ENCODE data around the gene POLR1B. TPM values are rescaled to one million over a fixed set of nuclear protein-coding genes. Genes with fewer than 3 reads are reported as not detected.
A peak's percentile ranks its signal among the peaks of the same experiment; 100 is the strongest.

The POLR1B gene
- total and polyA plus RNA-seq, 3 donors from 2014 or later = 26.9 to 59.2 (median 29.8) TPM

- H3K27me3 ChIP-seq = no peaks in the 10 kb centered on the region
- TF ChIP-seq, protein P1, sequence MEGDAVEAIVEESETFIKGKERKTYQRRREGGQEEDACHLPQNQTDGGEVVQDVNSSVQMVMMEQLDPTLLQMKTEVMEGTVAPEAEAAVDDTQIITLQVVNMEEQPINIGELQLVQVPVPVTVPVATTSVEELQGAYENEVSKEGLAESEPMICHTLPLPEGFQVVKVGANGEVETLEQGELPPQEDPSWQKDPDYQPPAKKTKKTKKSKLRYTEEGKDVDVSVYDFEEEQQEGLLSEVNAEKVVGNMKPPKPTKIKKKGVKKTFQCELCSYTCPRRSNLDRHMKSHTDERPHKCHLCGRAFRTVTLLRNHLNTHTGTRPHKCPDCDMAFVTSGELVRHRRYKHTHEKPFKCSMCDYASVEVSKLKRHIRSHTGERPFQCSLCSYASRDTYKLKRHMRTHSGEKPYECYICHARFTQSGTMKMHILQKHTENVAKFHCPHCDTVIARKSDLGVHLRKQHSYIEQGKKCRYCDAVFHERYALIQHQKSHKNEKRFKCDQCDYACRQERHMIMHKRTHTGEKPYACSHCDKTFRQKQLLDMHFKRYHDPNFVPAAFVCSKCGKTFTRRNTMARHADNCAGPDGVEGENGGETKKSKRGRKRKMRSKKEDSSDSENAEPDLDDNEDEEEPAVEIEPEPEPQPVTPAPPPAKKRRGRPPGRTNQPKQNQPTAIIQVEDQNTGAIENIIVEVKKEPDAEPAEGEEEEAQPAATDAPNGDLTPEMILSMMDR (IDR thresholded peaks at IDR 0.05) = no peak
- no peak for TF ChIP-seq POLR2A (IDR thresholded peaks at IDR 0.05)
- intact Hi-C loops (cut with DNase I; ENCODE audit: low total_unique reads) = no loop called here
- peaks cover 4% of the 10 kb centered on the region for H3K4me1 ChIP-seq
- no peaks in the 10 kb centered on the region for H3K9me3 ChIP-seq
- no peak overlapping the region for H3K4me3 ChIP-seq
- no peak overlapping the region for H3K27ac ChIP-seq
- WGBS, 2 donors = 39 to 44% methylated on average over 5 of the region's 5 CpGs
- H3K36me3 ChIP-seq (ENCODE audit: low read depth, missing control alignments) = no peaks in the 10 kb centered on the region
- DNase-seq = no peak
These were observed 35.5 kb downstream of the POLR1B start for GRCh38 chr2:112577756-112578155.

DNA sequence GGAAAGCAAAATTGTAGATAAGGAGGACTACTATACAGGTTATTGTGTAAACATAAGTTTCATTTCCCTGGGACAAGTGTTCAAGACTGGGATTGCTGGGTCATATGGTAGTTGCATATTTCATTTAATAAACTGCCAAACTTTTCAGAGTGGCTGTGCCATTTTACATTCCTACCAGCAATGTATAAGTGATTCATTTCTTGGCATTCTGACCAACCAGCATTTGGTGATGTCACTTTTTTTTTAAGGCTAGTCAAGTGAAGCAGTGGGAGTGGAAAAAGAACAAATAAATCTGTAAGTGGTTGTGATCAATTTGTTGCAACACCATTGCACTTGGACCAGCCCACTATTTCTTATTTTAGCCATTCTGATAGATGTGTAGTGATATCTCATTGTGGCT, 37.0 kb downstream of the POLR1B start:
- DNase-seq = no peak
- TF ChIP-seq POLR2A (IDR thresholded peaks at IDR 0.05) = no peak
- TF ChIP-seq, protein P1 (IDR thresholded peaks at IDR 0.05) = no peak

DNA sequence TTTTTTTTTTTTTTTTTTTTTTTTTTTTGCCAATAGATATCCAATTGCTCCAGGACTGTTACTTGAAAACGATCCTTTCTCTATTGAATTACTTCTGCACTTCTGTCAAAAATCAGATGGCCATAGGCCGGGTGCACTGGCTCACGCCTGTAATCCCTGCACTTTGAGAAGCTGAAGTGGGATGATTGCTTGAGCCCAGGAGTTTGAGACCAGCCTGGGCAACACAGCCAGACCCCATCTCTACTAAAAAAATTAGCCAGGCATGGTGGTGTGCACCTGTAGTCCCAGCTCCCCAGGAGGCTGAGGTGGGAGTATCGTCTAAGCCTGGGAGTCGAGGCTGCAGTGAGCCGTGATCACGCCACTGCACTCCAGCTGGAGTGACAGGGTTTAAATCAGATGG, 37.8 kb downstream of the POLR1B start:
- intact Hi-C loops (cut with DNase I; ENCODE audit: low total_unique reads) = no loop called here
- no peak overlapping the region for H3K27ac ChIP-seq
- WGBS, 2 donors = 91% methylated on average over 7 of the region's 7 CpGs
- DNase-seq = no peak
- no peaks in the 10 kb centered on the region for H3K27me3 ChIP-seq
- H3K36me3 ChIP-seq (ENCODE audit: low read depth, missing control alignments) = no peaks in the 10 kb centered on the region
- H3K4me3 ChIP-seq = no peak overlapping the region
- no peaks in the 10 kb centered on the region for H3K9me3 ChIP-seq
- H3K4me1 ChIP-seq = peaks cover 8% of the 10 kb centered on the region
- TF ChIP-seq POLR2A (IDR thresholded peaks at IDR 0.05) = no peak
- TF ChIP-seq, protein P1 (IDR thresholded peaks at IDR 0.05) = no peak

More for the DNA sequence above, 37.0 kb downstream of the POLR1B start:
- no peak overlapping the region for H3K27ac ChIP-seq
- H3K36me3 ChIP-seq (ENCODE audit: low read depth, missing control alignments) = no peaks in the 10 kb centered on the region
- intact Hi-C loops (cut with DNase I; ENCODE audit: low total_unique reads) = no loop called here
- H3K9me3 ChIP-seq = no peaks in the 10 kb centered on the region
- peaks cover 4% of the 10 kb centered on the region for H3K4me1 ChIP-seq
- no peak overlapping the region for H3K4me3 ChIP-seq
- H3K27me3 ChIP-seq = no peaks in the 10 kb centered on the region

- Histone ChIP-seq H3K4me1 (peaks cover 14% of the 10 kb centered on the region), H3K27me3 (no peaks in the 10 kb centered on the region), H3K36me3 (ENCODE audit: low read depth, missing control alignments) (no peaks in the 10 kb centered on the region), H3K9me3 (no peaks in the 10 kb centered on the region), H3K27ac (no peak overlapping the region), H3K4me3 (no peak overlapping the region)
- no peak for TF ChIP-seq POLR2A (IDR thresholded peaks at IDR 0.05)
- TF ChIP-seq, protein P1 (IDR thresholded peaks at IDR 0.05) = peak; percentile 38 to 82 (median 55)
- WGBS, 2 donors = 38 to 41% methylated on average over 10 of the region's 10 CpGs
- intact Hi-C loops (cut with DNase I; ENCODE audit: low total_unique reads) = no loop called here
- DNase-seq = peak; percentile 32
These were observed 40.1 kb downstream of the POLR1B start for GRCh38 chr2:112582314-112582746.

DNA sequence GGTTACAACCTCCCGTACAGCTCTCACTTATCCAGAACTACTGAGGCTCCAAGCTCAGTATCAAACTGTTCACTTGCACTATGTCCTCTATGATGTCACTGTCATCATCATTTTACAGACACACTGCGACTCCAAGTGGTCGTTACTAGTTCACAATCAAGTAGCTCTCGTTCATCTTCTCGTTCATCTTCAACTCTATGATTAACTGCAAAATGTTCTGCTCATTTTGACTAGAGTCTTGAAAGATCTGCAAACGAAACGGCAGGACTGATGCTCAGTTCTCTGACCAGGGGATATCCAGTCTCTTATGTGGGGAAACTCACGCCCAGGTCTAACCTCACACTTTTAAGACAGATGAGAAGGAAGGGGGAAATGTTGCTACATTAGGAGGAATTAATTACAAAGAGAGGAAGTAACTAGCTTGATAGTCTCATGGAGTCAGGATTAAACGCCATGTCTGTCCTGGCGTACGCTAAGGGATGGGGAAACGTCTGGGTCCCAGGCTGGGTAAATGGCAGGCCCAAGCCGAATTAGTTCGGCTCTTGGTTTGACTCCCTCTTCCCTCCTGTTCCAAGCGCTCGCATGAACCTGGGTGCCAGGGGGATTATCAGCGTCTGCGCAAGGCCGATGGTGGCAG, 41.4 kb downstream of the POLR1B start:
- no peaks in the 10 kb centered on the region for H3K27me3 ChIP-seq
- peak overlapping the region; percentile 69 to 78 for H3K4me3 ChIP-seq
- no peaks in the 10 kb centered on the region for H3K36me3 ChIP-seq (ENCODE audit: low read depth, missing control alignments)
- whole genome bisulfite sequencing, 2 donors = 19 to 28% methylated on average over 14 to 19 of the region's 19 CpGs
- H3K4me1 ChIP-seq = peaks cover 14% of the 10 kb centered on the region
- peak overlapping the region; percentile 95 to 96 for H3K27ac ChIP-seq
- peak; percentile 37 for DNase-seq
- no peak for TF ChIP-seq POLR2A (IDR thresholded peaks at IDR 0.05)
- TF ChIP-seq, protein P1 (IDR thresholded peaks at IDR 0.05) = no peak
- no peaks in the 10 kb centered on the region for H3K9me3 ChIP-seq
- intact Hi-C loops (cut with DNase I; ENCODE audit: low total_unique reads) = no loop called here

Measured in testis (tissue), 3 donors.